Naive thymus-derived CD4-positive, alpha-beta T cell (primary cell): ENCODE data around the gene ATP2B2. TPM values are rescaled to one million over a fixed set of nuclear protein-coding genes. Genes with fewer than 3 reads are reported as not detected.

Experiments used
- ATAC-seq: fragments of 150-1000 bp; cut with Tn5 transposase; 2 replicates; pipeline ENCODE4 v1.10.0; 2021; ENCODE audit warnings: mild to moderate bottlenecking, moderate library complexity
- CTCF ChIA-PET: fragments of 350-600 bp; sonication (Branson Sonifier 250); formaldehyde crosslinking; loops from one replicate; lab custom pipeline; 2021; ENCODE audit warnings: antibody characterized with exemption; lab: Charles Lee
- POLR2A ChIA-PET: fragments of 350-600 bp; sonication (Branson Sonifier 250); formaldehyde crosslinking; loops from one replicate; lab custom pipeline; 2021; ENCODE audit warnings: antibody characterized with exemption, inconsistent platforms; lab: Charles Lee
- DNase-seq, 9 donors: peaks; one replicate each; pipeline versions ENCODE4 v3.0.0 to v3.0.0-alpha.2; 2020 to 2022; ENCODE audit warnings: mixed read lengths in 1 of 9
- H3K27ac ChIP-seq: one replicate; pipeline ENCODE4 v1.7.0; 2013; ENCODE audit warnings: mild to moderate bottlenecking, low read depth, low read length, moderate library complexity
- H3K27me3 ChIP-seq, 2 donors: one replicate each; pipeline ENCODE4 v1.7.0; 2013; ENCODE audit warnings: low read length in 2 of 2, mild to moderate bottlenecking in 2 of 2, moderate library complexity in 2 of 2; ENCODE audit not compliant: control insufficient read depth in 2 of 2, insufficient read depth in 2 of 2
- H3K36me3 ChIP-seq, 3 experiments: 1 replicate in 2 of 3; 2 replicates in 1 of 3; pipeline ENCODE4 v1.7.0; 2013; ENCODE audit warnings: low read length in 3 of 3, mild to moderate bottlenecking in 3 of 3, moderate library complexity in 1 of 3; ENCODE audit not compliant: insufficient read depth in 3 of 3, control insufficient read depth in 2 of 3
- H3K4me1 ChIP-seq, 2 donors: one replicate each; pipeline ENCODE4 v1.7.0; 2013; ENCODE audit warnings: low read length in 2 of 2, mild to moderate bottlenecking in 2 of 2, moderate library complexity in 1 of 2; ENCODE audit not compliant: control insufficient read depth in 2 of 2, insufficient read depth in 2 of 2
- H3K4me3 ChIP-seq: 2 replicates; pipeline ENCODE4 v1.7.0; 2013; ENCODE audit warnings: mild to moderate bottlenecking, low read length
- H3K9me3 ChIP-seq, 3 experiments: 1 replicate in 2 of 3; 2 replicates in 1 of 3; pipeline ENCODE4 v1.7.0; 2013; ENCODE audit warnings: low read length in 3 of 3; ENCODE audit not compliant: control insufficient read depth in 2 of 3
- H3K27ac Mint-ChIP-seq, 9 donors: one replicate each; pipeline ENCODE4 v1.8.0; 2020 to 2022; ENCODE audit warnings: mixed read lengths in 9 of 9, mild to moderate bottlenecking in 8 of 9, moderate library complexity in 5 of 9, inconsistent platforms in 2 of 9
- H3K27me3 Mint-ChIP-seq, 5 donors: one replicate each; pipeline ENCODE4 v1.8.0; 2021 to 2022; ENCODE audit warnings: mixed read lengths in 5 of 5, mild to moderate bottlenecking in 1 of 5
- H3K36me3 Mint-ChIP-seq, 5 donors: one replicate each; pipeline ENCODE4 v1.8.0; 2020 to 2022; ENCODE audit warnings: mixed read lengths in 5 of 5, mild to moderate bottlenecking in 3 of 5, inconsistent platforms in 1 of 5
- H3K4me1 Mint-ChIP-seq, 7 donors: one replicate each; pipeline ENCODE4 v1.8.0; 2020 to 2022; ENCODE audit warnings: mixed read lengths in 7 of 7, mild to moderate bottlenecking in 3 of 7, inconsistent platforms in 1 of 7
- H3K4me3 Mint-ChIP-seq, 10 donors: one replicate each; pipeline ENCODE4 v1.8.0; 2020 to 2022; ENCODE audit warnings: mild to moderate bottlenecking in 10 of 10, mixed read lengths in 10 of 10, moderate library complexity in 6 of 10, inconsistent platforms in 2 of 10
- H3K9me3 Mint-ChIP-seq, 11 donors: one replicate each; pipeline ENCODE4 v1.8.0; 2020 to 2022; ENCODE audit warnings: mixed read lengths in 11 of 11, mild to moderate bottlenecking in 4 of 11, inconsistent platforms in 1 of 11, moderate library complexity in 1 of 11
- intact Hi-C, 2 donors: fragments of 100-400 bp; cut with micrococcal nuclease; formaldehyde crosslinking; loops; one replicate each; pipeline ENCODE4 v1.15.1; 2023
- polyA plus RNA-seq, 2 donors: library from polyadenylated mRNA; unstranded; fragments of 300-500 nt; fragmentation: Illumina TruSeq; gene quantifications; one replicate each; pipeline ENCODE4 v1.2.3, GENCODE V29; 2021
- total RNA-seq, 6 experiments: library from RNA in 5 of 6; stranded (reverse) in 5 of 6; gene quantifications; 1 replicate in 5 of 6; 2 replicates in 1 of 6; pipeline ENCODE4 v1.2.3 and lab custom pipeline; 2021 to 2026

ATP2B2 gene
- total and polyA plus RNA-seq, 7 experiments from 2014 or later = not detected

- intact Hi-C loops = no loop called here
Observed at GRCh38 chr3:10450494-10451440, 54.6 kb downstream of the ATP2B2 start.

GRCh38 chr3:10449436-10449835 lies 56.0 kb downstream of the ATP2B2 start:
- Histone ChIP-seq H3K9me3 (no peaks in the 10 kb centered on the region), H3K36me3 (no peaks in the 10 kb centered on the region), H3K4me3 (no peak overlapping the region), H3K27me3 (no peaks in the 10 kb centered on the region), H3K4me1 (no peaks in the 10 kb centered on the region), H3K27ac (no peak overlapping the region)
- Mint-ChIP-seq H3K4me3 (no peak overlapping the region), H3K27ac (no peak overlapping the region), H3K4me1 (peaks cover 0 to 2% (median 0%) of the 10 kb centered on the region in 7 donors), H3K36me3 (no peaks in the 10 kb centered on the region), H3K27me3 (peaks cover 0 to 23% (median 8%) of the 10 kb centered on the region in 5 donors), H3K9me3 (no peaks in the 10 kb centered on the region)
- ChIA-PET POLR2A (no interaction called here), CTCF (no interaction called here)
- ATAC-seq (no peak), DNase-seq (no peak)
- intact Hi-C loops = no loop called here

More at GRCh38 chr3:10450494-10451440, 54.6 kb downstream of the ATP2B2 start:
- H3K4me1 ChIP-seq = no peaks in the 10 kb centered on the region
- Mint-ChIP-seq H3K27me3 (peaks cover 0 to 23% (median 8%) of the 10 kb centered on the region in 5 donors), H3K9me3 (no peaks in the 10 kb centered on the region), H3K4me1 (peaks cover 0 to 6% (median 0%) of the 10 kb centered on the region in 7 donors), H3K4me3 (no peak overlapping the region), H3K27ac (no peak overlapping the region), H3K36me3 (no peaks in the 10 kb centered on the region)
- H3K4me3 ChIP-seq = no peak overlapping the region
- no peak for ATAC-seq
- ChIA-PET CTCF (interaction anchor here (1.0 kb wide), 1 partner anchor 288 kb away, joined by 3 read pairs; no protein-coding TSS in a partner anchor), POLR2A (no interaction called here)
- no peaks in the 10 kb centered on the region for H3K36me3 ChIP-seq
- no peak for DNase-seq
- no peak overlapping the region for H3K27ac ChIP-seq
- H3K27me3 ChIP-seq = no peaks in the 10 kb centered on the region
- H3K9me3 ChIP-seq = no peaks in the 10 kb centered on the region

- no peaks in the 10 kb centered on the region for H3K36me3 ChIP-seq
- no peaks in the 10 kb centered on the region for H3K4me1 ChIP-seq
- no peak overlapping the region for H3K27ac Mint-ChIP-seq
- no peaks in the 10 kb centered on the region for H3K36me3 Mint-ChIP-seq
- H3K4me1 Mint-ChIP-seq = no peaks in the 10 kb centered on the region
- no peaks in the 10 kb centered on the region for H3K9me3 ChIP-seq
- peaks cover 0 to 19% (median 8%) of the 10 kb centered on the region in 5 donors for H3K27me3 Mint-ChIP-seq
- no peak overlapping the region for H3K27ac ChIP-seq
- CTCF ChIA-PET = no interaction called here
- no peak for DNase-seq
- H3K9me3 Mint-ChIP-seq = no peaks in the 10 kb centered on the region
- ATAC-seq = no peak
- no peaks in the 10 kb centered on the region for H3K27me3 ChIP-seq
- POLR2A ChIA-PET = no interaction called here
- H3K4me3 ChIP-seq = no peak overlapping the region
- intact Hi-C loops = no loop called here
- no peak overlapping the region for H3K4me3 Mint-ChIP-seq
Observed at GRCh38 chr3:10448544-10448943, 56.8 kb downstream of the ATP2B2 start.

GRCh38 chr3:10447527-10448260 lies 57.7 kb downstream of the ATP2B2 start:
- ATAC-seq (no peak), DNase-seq (no peak)
- H3K4me1 Mint-ChIP-seq = no peaks in the 10 kb centered on the region
- Histone ChIP-seq H3K27me3 (no peaks in the 10 kb centered on the region), H3K36me3 (no peaks in the 10 kb centered on the region), H3K4me3 (no peak overlapping the region), H3K4me1 (no peaks in the 10 kb centered on the region), H3K27ac (no peak overlapping the region), H3K9me3 (no peaks in the 10 kb centered on the region)
- no peak overlapping the region for H3K4me3 Mint-ChIP-seq
- H3K36me3 Mint-ChIP-seq = no peaks in the 10 kb centered on the region
- intact Hi-C loops = no loop called here
- CTCF ChIA-PET = no interaction called here
- H3K27me3 Mint-ChIP-seq = peaks cover 0 to 17% (median 8%) of the 10 kb centered on the region in 5 donors
- H3K9me3 Mint-ChIP-seq = no peaks in the 10 kb centered on the region
- POLR2A ChIA-PET = no interaction called here
- H3K27ac Mint-ChIP-seq = no peak overlapping the region

GRCh38 chr3:10447110-10447509 lies 58.3 kb downstream of the ATP2B2 start:
- Mint-ChIP-seq H3K27ac (peak overlapping the region in 1 of 9 donors; percentile 62), H3K27me3 (peaks cover 0 to 13% (median 4%) of the 10 kb centered on the region in 5 donors), H3K4me3 (no peak overlapping the region), H3K36me3 (no peaks in the 10 kb centered on the region), H3K9me3 (no peaks in the 10 kb centered on the region), H3K4me1 (no peaks in the 10 kb centered on the region)
- Histone ChIP-seq H3K27me3 (no peaks in the 10 kb centered on the region), H3K4me3 (no peak overlapping the region), H3K9me3 (no peaks in the 10 kb centered on the region), H3K36me3 (no peaks in the 10 kb centered on the region), H3K27ac (no peak overlapping the region), H3K4me1 (no peaks in the 10 kb centered on the region)
- ChIA-PET POLR2A (no interaction called here), CTCF (no interaction called here)
- intact Hi-C loops = no loop called here
- DNase-seq (no peak), ATAC-seq (no peak)

GRCh38 chr3:10445561-10446175 lies 59.7 kb downstream of the ATP2B2 start:
- no peaks in the 10 kb centered on the region for H3K36me3 Mint-ChIP-seq
- ATAC-seq (no peak), DNase-seq (no peak)
- POLR2A ChIA-PET = interaction anchor here (0.6 kb wide), 1 partner anchor 12 kb away, joined by 3 read pairs; no protein-coding TSS in a partner anchor
- peaks cover 0 to 12% (median 4%) of the 10 kb centered on the region in 5 donors for H3K27me3 Mint-ChIP-seq
- intact Hi-C loops = no loop called here
- CTCF ChIA-PET = no interaction called here
- no peaks in the 10 kb centered on the region for H3K9me3 Mint-ChIP-seq
- H3K9me3 ChIP-seq = no peaks in the 10 kb centered on the region
- H3K4me3 Mint-ChIP-seq = no peak overlapping the region
- no peak overlapping the region for H3K4me3 ChIP-seq
- no peaks in the 10 kb centered on the region for H3K36me3 ChIP-seq
- no peaks in the 10 kb centered on the region for H3K27me3 ChIP-seq
- H3K4me1 ChIP-seq = no peaks in the 10 kb centered on the region
- peak overlapping the region in 1 of 9 donors; percentile 5 for H3K27ac Mint-ChIP-seq
- H3K4me1 Mint-ChIP-seq = peaks cover 0 to 1% (median under 1%) of the 10 kb centered on the region in 7 donors
- no peak overlapping the region for H3K27ac ChIP-seq
